GM12801 (cell line): ENCODE data around the gene CDK3.

Experiments used
- TF ChIP-seq, protein P1 (sequence below): IDR thresholded peaks from one replicate; pipeline ENCODE4 v1.5.1; 2011; ENCODE audit warnings: control low read depth; ENCODE audit not compliant: insufficient read length; ENCODE audit errors: extremely low read depth

CDK3 gene

GRCh38 chr17:75970626-75971025, 30.0 kb upstream of the CDK3 start:
- TF ChIP-seq, protein P1, sequence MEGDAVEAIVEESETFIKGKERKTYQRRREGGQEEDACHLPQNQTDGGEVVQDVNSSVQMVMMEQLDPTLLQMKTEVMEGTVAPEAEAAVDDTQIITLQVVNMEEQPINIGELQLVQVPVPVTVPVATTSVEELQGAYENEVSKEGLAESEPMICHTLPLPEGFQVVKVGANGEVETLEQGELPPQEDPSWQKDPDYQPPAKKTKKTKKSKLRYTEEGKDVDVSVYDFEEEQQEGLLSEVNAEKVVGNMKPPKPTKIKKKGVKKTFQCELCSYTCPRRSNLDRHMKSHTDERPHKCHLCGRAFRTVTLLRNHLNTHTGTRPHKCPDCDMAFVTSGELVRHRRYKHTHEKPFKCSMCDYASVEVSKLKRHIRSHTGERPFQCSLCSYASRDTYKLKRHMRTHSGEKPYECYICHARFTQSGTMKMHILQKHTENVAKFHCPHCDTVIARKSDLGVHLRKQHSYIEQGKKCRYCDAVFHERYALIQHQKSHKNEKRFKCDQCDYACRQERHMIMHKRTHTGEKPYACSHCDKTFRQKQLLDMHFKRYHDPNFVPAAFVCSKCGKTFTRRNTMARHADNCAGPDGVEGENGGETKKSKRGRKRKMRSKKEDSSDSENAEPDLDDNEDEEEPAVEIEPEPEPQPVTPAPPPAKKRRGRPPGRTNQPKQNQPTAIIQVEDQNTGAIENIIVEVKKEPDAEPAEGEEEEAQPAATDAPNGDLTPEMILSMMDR = no peak

- TF ChIP-seq, protein P1 = no peak
These were observed 24.9 kb upstream of the CDK3 start for GRCh38 chr17:75975757-75976174.

DNA sequence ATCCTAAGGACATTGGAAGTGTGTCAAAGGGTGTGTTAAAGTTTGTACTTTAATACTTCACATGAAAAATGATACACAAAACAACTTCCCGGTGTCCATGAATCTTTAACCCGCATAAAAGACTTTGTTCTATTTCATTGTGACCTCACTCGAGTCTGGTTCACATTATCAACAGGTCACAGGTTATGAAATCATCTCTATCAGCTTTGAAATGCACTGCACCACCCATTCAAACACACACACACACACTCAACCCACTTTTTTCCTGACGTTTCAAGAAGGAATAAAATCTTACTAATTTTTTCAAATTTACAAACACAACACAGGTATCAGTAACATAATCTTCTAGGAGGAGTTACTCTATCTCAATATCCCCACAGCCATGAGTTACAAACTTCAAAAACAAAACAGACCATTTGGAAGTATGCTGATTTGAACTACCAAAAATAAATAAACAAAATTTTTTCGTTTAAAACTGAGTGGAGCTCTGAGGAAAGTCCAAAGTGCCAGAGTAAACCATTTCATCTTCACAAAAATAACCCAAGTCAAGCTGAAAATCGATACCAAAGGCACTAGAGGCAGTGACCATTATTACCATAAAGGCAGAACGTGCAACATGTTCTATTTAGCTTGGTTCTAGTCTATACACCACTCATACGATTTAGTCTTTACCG, 24.3 kb upstream of the CDK3 start:
- TF ChIP-seq, protein P1 = no peak

DNA sequence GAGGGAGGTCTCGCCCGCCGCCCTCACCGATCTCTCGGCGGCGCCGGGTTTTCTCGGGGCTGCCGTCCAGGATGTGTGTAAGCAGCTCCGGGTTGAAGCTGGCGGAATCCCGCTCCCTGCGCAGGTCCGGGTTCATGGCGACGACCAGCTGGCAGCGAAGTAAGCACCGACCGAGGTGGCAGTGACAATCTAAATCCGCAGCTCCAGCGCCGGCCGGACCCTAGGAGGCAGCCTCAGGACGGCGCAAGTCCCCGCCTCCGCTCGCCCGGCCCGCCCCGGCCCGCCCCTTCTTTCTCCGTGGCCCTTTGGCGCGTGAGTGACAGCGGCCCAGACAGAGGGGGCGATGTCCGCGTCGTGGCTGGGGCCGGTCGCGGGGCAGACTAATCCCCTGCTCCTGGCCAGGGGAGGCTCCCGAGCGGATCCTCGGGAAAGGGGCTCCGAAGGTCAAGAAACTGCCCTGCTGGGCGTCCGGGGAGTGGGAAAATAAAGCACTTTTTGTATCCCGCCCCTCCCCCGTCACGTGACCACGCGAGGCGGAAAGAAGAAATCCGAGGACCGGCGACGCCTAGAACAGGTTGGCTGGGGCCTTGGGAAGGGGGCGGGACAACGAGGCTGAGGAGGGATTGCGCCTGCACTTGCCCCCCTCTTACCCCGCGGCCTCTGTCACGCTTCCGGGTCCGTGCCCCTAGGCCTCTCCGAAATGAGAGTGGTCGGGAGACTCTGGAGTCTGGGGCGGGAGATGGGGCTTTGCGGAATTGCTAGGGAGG, 21.5 kb upstream of the CDK3 start, which contains the start of the genes ACOX1 and TEN1:
ACOX1 (minus strand) TSS at position 229 of the 767 bp plus-strand sequence; CDS start at position 136, 93 bp downstream.
TEN1 (plus strand) TSS at position 303 of the 767 bp plus-strand sequence. CDS start 6,953 bp downstream, outside the sequence.
- TF ChIP-seq, protein P1 = no peak

DNA sequence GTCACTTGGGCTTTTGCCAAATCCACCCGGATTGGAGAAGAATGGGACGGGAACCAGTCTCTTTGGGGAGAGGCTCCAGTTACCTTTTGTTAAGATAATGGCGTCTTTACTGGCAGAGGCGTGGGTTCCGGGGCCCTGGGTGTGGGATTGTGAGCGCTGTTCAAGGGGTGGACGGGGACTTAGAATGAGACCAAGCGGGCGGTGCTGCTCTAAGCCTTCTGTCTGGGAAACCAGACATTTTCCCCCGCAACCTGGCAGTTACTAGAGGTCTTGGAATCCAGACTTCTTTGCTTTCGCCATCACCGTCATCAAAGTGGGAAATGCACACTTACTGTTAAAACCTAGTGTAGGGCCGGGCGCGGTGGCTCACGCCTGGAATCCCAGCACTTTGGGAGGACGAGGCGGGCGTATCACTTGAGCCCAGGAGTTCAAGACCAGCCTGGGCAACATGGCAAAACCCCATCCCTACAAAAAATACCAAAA, 20.9 kb upstream of the CDK3 start:
- TF ChIP-seq, protein P1 = no peak

- TF ChIP-seq, protein P1 = no peak
These were observed 20.3 kb upstream of the CDK3 start for GRCh38 chr17:75980188-75981018.
